HG02759 (cell line): ENCODE measurements around the gene PTPRG.

Experiments used
- ATAC-seq: cut with Tn5 transposase; IDR thresholded peaks from one replicate; pipeline ENCODE4 v1.9.1; 2021; ENCODE audit warnings: mild to moderate bottlenecking, moderate library complexity; ENCODE audit not compliant: unreplicated experiment

Gene PTPRG

GRCh38 chr3:62125380-62125779 is 564.0 kb downstream of the PTPRG start:
- ATAC-seq: no peak

DNA sequence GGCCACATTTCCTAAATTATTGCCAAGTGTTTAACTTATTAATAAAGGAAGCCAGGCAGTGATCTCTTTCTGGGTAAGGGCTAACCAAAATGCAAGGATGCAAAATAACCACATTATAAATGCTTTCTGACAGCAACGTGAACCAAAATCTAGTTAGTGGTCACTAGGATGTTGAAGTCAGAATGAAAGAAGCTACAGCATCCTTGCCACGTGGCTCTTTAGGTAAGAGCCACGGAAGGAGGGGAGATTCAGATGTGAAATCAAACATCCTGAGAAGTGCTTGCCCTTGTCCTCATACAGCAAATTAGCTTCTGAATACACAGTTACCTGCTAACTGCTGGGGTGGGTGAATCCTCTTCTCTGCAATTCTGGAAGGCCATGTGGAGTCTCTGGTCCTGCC is 565.7 kb downstream of the PTPRG start:
- no peak for ATAC-seq

DNA sequence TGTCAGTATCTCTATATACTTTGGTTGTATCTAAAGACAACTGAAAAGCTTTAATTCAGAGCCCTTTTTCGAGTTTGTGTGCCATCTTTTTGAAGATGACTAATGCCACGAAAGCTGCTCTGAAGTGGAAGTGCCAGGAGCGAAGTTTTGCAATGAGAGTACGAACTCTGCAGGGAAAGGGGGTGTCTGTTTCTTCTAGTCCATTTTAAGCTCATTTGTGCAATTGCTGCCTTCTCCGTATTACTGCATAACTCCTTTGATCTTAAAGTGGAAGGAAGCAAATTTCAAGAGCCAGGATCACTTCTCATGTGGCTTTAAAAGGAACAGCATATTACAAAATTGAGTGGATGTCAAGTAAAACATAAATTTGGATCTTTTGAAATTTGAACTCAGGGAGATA is 566.7 kb downstream of the PTPRG start:
- ATAC-seq: no peak

- ATAC-seq: no peak
Observed at GRCh38 chr3:62128681-62129080, 567.3 kb downstream of the PTPRG start.

- ATAC-seq: no peak
Observed at GRCh38 chr3:62131050-62131449, 569.7 kb downstream of the PTPRG start.

DNA sequence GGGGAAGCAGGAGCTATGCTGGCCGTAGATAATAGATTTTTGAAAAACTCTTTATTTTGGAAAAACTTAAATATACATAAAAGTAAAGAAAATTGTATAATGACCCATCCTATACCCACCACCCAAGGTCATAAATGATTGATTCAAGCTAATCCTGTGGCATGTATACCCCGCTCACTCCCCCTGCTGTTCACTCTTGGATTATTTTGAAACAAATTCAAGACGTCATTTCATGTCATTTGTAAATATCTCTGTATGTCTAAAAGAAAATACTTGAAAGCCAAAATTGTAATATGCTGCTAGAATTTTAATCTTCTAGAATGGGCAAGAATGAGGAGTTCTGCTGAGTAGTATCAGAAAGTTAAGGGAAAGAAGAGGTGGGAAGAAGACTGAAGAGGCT is 570.2 kb downstream of the PTPRG start:
- ATAC-seq: no peak

GRCh38 chr3:62132027-62132602 is 570.7 kb downstream of the PTPRG start:
- no peak for ATAC-seq

DNA sequence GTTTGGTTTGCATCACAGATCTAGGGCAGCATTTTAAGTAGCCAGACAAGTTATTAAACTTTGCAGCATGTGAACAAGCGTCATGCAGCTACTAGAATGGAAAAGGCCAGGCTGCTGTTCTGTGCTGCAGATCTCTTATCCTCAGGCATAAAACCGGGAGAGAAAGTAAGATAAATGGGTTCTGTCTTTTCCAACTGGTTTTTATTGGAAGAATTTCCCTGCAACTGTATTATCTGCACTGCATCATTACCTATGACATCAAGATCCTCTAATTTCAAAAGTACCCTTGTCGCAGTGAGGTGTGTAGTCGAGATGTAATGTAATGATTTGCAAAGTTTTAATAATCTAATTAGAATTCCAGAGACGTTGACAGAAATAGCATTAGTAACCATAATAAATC is 571.6 kb downstream of the PTPRG start:
- ATAC-seq: no peak

DNA sequence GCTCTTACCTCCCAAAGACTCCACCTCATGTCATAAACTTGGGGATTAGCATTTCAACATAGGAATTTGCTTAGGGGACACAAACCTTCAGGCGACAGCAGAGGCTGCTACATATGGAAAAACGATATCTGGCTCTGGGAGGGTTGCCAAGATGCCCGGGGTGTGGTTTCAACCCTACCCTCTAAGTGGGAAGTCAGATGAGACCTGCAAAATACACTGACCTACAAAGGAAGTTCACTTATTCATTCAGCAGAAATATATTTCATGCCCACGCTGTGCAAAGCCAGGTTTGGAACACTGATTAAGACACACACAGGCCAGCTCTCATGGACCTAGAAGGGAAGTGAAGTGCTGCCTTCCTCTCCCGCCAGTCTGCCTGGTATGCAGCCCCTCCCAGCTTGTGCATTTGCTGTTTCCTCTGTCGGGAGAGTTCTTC is 572.7 kb downstream of the PTPRG start:
- ATAC-seq: no peak

- no peak for ATAC-seq
Observed at GRCh38 chr3:62135741-62136140, 574.4 kb downstream of the PTPRG start.

DNA sequence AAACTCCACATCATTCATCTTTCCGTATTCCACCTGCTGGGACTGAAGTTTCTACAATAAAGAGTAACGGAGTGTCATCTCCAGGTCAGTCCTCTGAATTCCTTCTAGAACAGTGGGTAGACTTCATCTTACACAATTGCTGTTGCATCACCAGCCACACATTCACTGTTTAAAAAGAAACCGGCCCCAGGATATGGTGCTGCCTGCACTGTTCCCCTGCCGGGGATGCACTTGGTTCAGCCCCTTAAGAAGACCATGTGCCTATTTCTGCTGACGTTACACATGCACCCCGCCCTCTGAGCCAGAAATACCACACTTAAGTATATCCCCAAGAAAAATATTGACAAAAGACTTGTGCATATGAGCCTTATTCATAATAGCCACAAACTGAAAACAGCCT is 578.6 kb downstream of the PTPRG start:
- no peak for ATAC-seq

DNA sequence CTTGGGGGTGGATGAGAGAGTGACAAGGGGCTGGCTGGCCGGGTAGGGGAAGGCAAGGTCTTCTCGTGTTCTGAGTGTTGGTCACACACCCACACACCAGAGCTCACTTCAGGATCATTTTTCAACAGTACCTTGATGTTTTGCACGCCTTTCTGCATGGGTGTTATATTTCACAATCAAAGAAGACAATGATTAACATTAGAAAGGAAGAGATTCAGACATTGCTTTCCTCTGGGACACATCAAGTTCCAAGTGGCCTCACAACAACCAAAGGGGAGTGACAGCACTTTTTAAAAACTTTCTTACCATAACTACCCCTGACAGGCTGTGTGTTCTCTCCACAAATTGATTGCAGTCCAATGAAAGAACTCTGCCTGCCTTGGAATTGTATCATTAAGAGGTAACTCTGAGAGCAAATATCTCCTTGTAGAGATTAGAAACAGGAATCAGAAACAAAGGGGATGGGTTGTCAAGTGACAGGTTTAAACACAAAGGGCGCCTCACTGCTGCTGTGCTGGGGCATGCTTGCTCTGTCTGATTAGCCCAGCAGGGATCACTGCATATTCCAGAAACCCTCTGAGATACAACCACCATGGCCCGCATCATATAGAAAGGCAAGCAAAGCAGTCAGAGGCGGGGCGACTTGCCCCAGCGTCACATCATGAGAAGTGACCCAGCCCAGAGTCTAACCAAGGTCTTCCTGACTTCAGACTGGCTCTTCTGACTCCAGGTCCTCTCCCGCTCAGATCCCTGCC is 581.1 kb downstream of the PTPRG start:
- ATAC-seq: no peak

DNA sequence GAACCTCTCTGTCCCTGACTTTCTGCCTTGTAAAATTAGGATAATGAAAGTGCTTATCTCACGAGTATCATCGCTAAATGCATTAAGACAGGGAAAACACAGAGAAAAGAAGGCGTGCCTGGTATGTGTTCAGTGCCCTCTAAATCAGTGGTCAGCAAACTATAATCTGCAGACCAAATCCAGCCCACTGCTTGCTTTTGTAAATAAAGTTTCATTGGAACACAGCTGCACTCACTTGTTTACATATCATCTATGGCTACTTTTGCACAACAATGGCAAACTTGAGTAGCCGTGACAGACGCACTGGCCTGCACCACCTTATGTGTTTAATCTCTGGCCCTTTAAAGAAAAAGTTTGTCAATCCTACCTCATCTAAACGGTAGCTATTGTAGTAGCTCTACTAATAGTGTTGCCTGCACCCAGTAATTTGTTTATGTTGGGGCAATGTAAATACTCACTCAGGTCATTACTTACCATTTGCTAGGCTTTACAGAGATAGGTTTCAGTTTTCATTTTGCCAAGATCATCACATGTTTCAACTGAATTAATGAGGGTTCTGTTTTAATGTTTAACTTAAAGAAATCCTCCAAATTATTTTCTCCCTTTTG is 582.6 kb downstream of the PTPRG start:
- no peak for ATAC-seq

DNA sequence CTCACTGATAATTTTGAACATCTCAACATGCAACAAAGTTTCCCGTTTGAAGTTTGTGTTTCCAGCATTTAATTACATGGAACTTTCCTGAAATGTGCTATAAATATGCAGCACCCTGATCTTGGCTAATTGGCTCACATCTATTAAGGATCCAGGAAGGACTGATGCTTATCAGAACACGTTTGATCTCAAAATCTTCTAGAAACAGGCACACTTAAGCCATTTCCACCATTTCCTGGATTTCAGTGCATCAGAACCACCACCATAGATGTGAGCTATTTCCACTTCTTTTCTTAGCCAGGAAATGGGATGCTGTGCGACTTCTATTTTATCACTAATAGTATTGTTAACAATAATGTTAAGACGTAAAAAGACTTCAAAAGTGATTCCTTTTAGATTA is 583.1 kb downstream of the PTPRG start:
- ATAC-seq: no peak

- ATAC-seq: no peak
Observed at GRCh38 chr3:62145086-62145757, 583.9 kb downstream of the PTPRG start.

- no peak for ATAC-seq
Observed at GRCh38 chr3:62149539-62149938, 588.2 kb downstream of the PTPRG start.

GRCh38 chr3:62149962-62150361 is 588.6 kb downstream of the PTPRG start:
- no peak for ATAC-seq

GRCh38 chr3:62151591-62151990 is 590.2 kb downstream of the PTPRG start:
- ATAC-seq: no peak

DNA sequence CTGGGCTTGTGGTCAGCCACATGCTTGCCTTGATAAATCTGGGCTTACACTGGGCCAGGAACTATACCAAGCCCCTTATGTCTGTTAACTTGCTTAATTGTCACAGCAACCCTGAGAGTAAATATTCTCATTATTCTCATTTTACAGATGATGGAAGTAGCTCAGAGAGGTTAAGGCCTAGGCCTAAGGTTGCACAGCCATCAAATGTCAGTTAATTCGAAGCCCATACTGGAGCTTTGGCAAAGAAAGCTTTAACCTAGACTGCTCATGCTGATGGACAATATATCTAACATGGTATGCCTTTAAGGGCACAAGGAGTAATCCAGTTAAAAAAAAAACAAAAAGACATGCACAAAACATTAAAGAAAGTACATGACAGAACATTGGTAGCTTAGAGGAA is 591.9 kb downstream of the PTPRG start:
- ATAC-seq: no peak

DNA sequence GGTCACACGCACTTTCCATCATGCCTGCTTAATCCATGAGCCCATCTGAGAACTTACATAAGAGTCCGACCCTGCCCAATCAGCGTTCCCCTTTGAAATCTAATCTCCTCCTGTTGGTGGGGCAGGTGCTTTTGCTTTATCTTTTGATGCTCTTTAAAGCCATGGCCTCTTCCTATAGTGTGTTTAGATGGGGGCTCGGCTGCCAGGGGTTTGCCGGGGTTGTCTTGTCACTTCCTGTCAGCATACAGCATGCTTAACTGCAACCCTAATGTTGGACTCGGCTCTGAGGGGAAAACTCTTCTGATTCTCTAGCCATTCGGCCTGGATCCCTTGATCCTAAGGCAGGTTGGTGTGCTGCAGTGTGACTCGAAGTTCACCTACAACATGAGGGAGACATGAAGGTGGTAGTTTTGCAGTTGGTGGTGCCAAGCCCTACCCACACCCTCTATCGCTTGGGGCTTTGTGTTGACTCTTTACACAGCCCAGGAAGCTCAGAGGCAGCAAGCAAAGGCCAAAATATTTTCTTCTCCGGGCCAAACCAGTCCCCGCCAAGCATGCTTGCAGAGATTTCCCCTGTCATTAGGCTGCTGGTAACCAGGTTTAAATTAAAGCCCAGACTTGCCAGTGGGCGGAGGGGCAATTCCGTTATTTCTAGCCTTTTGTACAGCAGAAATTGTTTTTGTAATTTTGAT is 593.2 kb downstream of the PTPRG start:
- no peak for ATAC-seq

DNA sequence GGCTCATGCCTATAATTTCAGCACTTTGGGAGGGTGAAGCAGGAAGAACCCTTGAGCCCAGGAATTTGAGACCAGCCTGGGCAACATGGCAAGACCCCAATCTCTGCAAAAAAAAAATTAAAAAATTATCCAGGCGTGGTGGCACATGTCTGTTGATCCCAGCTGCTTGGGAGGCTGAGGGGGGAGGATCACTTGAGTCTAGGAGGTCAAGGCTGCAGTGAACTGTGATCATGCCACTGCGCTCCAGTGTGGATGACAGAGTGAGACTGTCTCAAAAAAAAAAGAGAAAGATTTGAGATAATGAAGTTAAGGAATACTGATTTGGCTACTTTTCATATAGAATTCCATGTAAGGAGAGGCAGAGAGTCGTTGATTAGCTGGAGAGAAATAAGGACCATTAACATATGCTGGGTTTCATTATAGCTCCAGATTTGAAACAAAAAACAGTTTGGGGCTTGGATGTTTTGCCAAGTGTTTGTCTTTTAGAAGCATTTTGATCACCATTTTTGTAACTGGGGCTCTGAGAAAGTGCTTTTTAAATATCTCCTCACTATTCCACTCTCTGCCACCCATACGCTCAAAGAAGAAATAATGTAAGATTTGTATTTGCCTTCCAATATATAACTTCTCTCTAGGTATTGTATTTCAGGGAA is 597.8 kb downstream of the PTPRG start:
- no peak for ATAC-seq
